Right lobe of liver (tissue), 4 donors: ENCODE results near the gene RSRC1.

Source experiments
- POLR2A ChIP-seq: fragments of 450-650 bp; IDR thresholded peaks from one replicate; pipeline ENCODE4 v1.6.1; 2017; ENCODE audit warnings: antibody characterized with exemption, mild to moderate bottlenecking
- TF ChIP-seq, protein P1 (sequence below), 4 donors: fragments of 200-600 bp in 3 of 4; fragments of 450-650 bp in 1 of 4; IDR thresholded peaks; one replicate each; pipeline versions ENCODE4 v1.5.1 to v1.8.0; 2016 to 2022; ENCODE audit warnings: antibody characterized with exemption in 4 of 4, mild to moderate bottlenecking in 2 of 4
- donor health status: DM: no; HTN: no; CAD: no.
- donor health status: DM: no; HTN: no; CAD: no.
- donor health status: DM: no; HTN: yes; CAD: no.

DNA sequence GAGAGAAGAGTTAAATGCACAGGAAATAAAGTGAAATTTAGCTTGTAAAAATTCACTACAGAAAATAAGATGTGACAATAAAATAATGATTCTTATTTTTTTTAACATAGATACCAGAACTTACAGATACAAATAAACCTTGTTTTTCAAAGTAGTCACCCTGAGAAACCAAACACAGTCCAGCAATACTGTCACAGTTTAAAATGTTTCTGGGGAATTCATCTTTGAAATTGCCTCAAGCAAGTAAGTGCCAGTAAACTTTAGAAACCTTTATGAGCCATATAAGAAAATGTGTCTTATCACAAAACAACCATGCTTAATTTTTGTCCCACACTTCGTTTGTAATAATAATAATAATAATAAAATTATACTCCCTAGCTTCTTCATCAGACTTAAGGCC lies 23.5 kb upstream of the RSRC1 start:
- TF ChIP-seq, protein P1, sequence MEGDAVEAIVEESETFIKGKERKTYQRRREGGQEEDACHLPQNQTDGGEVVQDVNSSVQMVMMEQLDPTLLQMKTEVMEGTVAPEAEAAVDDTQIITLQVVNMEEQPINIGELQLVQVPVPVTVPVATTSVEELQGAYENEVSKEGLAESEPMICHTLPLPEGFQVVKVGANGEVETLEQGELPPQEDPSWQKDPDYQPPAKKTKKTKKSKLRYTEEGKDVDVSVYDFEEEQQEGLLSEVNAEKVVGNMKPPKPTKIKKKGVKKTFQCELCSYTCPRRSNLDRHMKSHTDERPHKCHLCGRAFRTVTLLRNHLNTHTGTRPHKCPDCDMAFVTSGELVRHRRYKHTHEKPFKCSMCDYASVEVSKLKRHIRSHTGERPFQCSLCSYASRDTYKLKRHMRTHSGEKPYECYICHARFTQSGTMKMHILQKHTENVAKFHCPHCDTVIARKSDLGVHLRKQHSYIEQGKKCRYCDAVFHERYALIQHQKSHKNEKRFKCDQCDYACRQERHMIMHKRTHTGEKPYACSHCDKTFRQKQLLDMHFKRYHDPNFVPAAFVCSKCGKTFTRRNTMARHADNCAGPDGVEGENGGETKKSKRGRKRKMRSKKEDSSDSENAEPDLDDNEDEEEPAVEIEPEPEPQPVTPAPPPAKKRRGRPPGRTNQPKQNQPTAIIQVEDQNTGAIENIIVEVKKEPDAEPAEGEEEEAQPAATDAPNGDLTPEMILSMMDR (IDR thresholded peaks at IDR 0.05), result no peak
- no peak for TF ChIP-seq POLR2A
